HG03039 (cell line): ENCODE measurements around the gene CNGA4.

Source experiments
- ATAC-seq: cut with Tn5 transposase; IDR thresholded peaks from one replicate; pipeline ENCODE4 v1.9.1; 2021; ENCODE audit warnings: mild to moderate bottlenecking, moderate library complexity; ENCODE audit not compliant: unreplicated experiment

Gene CNGA4, protein sequence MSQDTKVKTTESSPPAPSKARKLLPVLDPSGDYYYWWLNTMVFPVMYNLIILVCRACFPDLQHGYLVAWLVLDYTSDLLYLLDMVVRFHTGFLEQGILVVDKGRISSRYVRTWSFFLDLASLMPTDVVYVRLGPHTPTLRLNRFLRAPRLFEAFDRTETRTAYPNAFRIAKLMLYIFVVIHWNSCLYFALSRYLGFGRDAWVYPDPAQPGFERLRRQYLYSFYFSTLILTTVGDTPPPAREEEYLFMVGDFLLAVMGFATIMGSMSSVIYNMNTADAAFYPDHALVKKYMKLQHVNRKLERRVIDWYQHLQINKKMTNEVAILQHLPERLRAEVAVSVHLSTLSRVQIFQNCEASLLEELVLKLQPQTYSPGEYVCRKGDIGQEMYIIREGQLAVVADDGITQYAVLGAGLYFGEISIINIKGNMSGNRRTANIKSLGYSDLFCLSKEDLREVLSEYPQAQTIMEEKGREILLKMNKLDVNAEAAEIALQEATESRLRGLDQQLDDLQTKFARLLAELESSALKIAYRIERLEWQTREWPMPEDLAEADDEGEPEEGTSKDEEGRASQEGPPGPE

DNA sequence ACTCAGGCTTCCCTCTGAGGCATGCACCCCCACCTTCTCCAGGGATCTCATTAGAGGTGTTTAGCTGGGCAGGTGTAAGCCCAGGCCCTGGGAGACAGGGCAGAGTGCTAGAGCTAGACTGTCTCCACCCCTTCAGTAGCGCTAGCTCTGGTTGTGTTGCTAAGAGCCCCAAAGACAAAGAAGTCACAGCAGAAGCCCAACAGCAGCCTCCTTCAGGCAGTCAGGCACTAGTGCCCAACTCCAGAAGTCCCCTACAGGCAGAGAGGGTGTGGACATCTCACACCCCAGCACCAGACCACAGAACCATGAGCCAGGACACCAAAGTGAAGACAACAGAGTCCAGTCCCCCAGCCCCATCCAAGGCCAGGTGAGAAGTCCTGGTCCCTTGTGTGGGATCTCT lies at the start of gene CNGA4:
TSS of gene CNGA4 (plus strand) at position 188 of the 400 bp plus-strand sequence. CDS start at position 306, 118 bp downstream.
- no peak for ATAC-seq

GRCh38 chr11:6191742-6192141 lies 47.1 kb upstream of the CNGA4 start:
- no peak for ATAC-seq

DNA sequence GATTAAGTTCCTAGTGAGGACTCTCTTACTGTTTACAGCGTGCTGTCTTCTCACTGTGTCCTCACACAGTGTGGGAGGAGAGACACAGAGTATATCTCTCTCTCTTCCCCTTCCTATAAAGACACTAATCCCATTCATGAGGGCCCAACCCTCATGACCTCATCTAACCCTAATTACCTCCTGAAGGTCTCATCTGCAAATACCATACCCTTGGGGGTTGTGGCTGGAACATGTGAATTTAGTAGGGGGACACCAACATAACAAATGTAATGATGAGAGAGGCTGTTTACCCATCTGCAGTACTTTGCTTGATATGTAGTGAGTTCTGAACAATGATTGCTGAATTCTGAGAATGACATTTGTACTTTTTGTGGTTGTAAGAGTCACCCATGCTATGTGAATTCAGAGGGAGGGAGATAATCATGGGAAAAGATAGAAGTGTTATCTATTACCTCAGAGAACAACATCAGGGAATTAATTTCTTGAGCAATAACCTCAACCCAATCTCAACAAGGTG lies 44.8 kb upstream of the CNGA4 start:
- ATAC-seq, result no peak

DNA sequence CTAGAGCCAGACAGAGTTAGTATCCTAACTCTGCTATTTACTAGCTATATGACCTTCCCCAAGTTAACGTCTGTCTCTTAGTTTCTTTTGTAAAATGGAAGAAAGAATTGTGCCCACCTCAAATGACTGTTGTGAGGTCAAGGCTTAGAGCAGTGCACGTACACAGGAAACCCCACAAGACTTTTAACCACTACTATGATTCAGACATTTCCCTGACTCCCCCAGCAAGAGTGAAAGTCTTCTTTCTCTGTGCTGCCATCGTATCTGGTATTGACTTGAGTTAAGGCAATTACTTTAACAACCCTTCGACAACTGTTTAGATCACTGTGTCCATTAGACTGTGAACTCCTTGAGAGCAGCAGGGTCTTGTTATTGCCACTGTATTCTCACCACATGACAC lies 42.5 kb upstream of the CNGA4 start:
- ATAC-seq, result no peak

GRCh38 chr11:6197466-6198200 lies 41.3 kb upstream of the CNGA4 start:
- ATAC-seq, result no peak

- no peak for ATAC-seq
Measured at GRCh38 chr11:6199174-6199810, 39.6 kb upstream of the CNGA4 start, which contains the start of gene OR52W1. OR52W1 (plus strand) TSS chr11:6199224; CDS start chr11:6199224, 0 bp downstream.

DNA sequence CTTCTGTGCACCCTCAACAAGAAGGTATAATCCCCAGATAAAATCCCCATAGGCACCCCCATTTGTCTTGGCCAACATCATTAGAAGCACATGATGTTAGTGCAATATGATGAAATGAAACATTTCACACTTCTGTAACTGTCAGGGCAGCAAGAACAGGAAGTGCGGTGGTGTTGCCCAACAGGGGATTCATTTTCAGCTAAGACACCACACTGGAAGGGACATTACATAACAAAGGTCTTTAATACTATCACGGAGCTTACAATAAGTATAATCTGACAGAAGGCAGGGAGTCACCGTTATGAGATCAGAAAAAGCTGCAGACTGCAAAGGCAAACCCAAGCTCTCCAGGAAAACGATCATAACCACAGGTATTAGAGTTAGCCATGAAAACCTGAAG lies 37.9 kb upstream of the CNGA4 start:
- no peak for ATAC-seq

- no peak for ATAC-seq
Measured at GRCh38 chr11:6201481-6201880, 37.4 kb upstream of the CNGA4 start.

GRCh38 chr11:6202041-6202440 lies 36.8 kb upstream of the CNGA4 start:
- ATAC-seq, result no peak

DNA sequence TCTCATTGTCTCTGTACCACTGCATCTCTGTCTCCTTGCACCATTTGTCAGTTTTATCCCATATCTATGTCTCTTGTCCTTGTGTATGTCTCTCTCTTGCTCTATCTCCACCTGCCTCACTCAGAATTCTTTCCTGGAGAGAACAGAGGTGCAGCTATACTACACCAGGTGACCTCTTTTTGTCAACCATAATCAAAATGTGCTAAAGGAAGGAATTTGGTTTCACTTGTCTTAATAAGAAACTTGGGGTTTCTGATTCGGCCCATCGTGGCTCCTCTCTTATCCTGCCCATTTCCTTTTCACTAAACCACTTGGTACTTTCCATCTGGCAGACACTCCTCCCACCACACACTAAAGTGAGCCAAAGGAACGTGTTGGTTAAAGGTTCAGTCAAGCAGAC lies 35.6 kb upstream of the CNGA4 start:
- peak; percentile 55 for ATAC-seq

DNA sequence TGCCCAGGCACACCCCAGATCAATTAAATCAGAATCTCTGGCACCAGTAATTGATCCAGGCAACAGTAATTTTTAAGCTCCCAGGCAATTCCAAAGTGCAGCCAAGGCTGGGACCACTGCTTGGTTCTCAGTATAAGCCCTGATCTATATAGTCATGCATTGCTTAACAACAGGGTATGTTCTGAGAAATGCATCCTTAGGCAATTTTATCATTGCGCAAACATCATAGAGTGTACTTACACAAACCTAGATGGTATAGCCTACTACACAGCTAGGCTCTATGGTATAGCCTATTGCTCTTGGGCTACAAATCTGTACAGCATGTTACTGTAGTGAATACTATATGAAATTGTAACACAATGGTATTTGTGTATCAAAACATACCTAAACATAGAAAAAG lies 34.2 kb upstream of the CNGA4 start:
- ATAC-seq, result no peak

- ATAC-seq, result no peak
Measured at GRCh38 chr11:6205366-6205765, 33.5 kb upstream of the CNGA4 start, which contains the start of gene C11orf42. C11orf42 (plus strand) TSS chr11:6205557; CDS start chr11:6205616, 59 bp downstream.

DNA sequence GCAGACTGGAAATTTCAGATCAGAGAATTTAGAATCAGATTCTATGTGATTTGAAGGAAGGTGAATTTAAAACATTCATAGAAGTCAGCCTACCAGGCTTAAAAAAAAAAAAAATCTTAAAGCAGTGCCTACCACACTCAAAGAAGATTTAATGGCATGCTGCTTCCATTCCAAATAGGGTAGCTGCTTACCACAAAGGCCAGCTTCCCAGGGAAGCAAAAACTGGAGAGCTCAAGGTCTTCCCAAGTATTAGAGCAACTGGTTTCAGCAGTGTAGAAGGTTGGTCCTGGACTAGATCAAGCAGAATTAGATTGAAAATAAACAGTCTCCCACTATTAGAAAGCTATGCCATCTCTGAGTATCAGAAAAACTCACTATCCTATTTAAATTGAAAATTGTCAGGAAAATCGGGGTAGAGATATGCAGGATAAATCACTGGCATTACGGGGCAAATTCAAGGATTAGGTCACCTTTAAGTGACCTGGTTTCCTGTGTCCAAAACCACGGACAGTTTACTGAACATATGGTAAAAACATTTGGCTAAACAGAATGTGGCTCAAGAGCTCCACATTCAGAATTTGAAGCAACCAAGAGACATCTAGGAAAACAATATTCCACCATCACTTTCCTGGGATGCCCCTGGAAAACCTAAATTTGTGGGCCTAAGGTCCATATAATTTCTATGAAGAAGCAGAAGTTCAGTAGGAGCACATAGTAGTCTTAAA lies 32.3 kb upstream of the CNGA4 start:
- no peak for ATAC-seq

DNA sequence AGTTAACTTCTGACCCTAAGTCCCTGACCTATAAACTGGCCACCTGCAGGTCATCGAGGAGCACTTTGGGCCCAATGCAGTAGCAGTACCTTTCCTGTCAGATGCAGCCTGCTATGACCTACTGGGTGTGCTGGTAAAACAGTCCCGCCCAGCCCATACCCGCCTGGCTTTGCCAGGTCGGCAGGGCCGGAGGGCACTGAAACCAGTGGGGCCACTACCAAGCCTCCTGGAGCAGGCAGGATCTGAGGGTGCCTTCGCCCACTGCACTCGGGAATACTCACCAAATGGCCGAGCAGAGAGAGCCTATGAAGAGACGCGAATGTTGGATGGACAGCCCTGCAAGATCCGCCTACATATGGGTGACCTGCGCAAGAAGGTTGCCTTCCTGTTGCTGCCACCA lies 29.1 kb upstream of the CNGA4 start:
- ATAC-seq, result no peak

DNA sequence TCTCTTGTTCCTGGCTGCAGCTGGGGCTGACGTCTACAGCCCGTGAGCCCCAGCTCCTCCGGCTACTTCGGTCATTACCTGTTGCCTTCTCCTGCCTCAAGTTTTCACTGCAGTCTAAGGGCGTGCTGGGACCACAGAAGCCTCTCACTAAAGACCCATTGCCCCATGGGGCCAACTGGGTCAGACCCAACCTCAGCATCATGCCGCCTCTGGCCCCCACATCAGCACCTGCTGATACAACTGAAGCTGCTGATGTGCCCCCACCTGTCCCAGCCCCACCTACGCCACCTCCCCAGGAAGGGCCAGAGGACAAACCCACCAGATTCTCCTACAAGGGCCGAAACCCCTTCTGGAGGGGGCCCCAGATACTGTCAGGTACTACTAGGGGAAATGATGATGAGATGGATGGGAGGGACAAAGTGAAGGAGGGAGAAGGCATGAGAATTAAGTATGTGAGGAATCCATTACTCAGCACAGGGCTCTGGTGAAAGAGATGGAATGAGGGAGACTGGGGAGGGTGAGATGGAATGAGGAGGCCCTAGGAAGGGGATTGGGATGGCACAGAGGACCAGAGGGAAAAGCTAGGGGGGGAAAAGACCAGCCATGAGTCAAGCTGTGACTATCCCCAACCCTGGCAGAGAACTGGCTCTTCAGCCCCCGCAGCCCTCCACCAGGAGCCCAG lies 28.5 kb upstream of the CNGA4 start:
- no peak for ATAC-seq

DNA sequence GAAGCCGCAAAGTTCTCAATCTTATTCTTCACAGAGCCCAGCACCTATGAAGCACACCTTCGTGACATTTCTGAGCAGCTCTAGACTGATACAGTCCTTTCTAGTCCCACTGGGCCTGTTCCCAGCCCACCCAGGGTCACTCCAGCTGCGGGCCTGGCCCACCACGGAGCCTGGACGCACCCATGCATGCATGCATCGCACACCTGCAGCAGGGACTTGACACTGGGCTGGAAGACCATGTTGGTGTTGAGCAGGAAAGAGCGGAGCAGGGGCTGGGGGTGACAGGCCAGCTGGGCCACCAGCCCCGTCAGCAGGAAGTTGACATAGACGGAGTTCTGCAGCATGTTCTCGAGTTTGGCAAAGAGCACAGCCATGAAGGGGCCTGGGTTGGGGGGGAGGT lies 24.4 kb upstream of the CNGA4 start:
- ATAC-seq, result no peak

GRCh38 chr11:6216501-6216900 lies 22.4 kb upstream of the CNGA4 start:
- no peak for ATAC-seq

DNA sequence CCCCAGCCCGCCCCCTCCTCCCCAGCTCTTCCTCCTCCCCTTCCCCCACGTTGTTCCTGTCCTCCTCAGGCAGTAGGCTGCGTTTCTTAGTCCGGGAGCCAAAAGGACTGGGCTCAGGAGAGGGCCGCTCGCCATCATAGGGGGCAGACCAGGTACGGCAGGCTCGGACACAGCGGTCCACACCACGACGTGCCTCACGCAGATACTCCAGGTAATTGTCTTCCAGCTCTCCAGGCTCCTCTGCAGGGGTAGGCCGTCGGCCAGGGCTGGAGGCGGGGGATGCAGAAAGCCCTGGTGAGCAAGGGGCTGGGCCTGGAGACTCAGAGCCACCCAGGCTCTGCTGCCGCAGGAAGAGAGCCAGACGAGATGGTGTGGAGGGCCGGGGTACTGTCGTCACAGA lies 21.2 kb upstream of the CNGA4 start:
- ATAC-seq, result no peak

DNA sequence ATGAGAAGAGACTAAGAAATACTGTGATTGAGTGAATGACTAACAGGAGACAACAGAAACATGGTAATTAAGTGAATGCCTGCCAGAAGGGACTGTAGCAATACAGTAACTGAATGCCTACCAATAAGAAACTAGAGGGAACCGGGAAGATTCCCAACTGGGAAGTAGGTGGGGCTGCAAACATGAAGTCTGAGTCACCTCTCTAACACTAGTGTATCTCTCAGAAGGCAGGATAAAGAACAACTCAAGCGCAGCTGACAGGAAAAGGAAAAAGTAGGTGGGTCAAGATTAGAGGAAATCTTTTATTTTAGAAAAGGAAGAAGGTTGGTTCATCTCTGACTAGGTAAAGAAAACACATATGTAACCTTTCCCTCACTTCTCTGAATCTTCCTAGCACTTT lies 19.5 kb upstream of the CNGA4 start:
- ATAC-seq, result no peak

DNA sequence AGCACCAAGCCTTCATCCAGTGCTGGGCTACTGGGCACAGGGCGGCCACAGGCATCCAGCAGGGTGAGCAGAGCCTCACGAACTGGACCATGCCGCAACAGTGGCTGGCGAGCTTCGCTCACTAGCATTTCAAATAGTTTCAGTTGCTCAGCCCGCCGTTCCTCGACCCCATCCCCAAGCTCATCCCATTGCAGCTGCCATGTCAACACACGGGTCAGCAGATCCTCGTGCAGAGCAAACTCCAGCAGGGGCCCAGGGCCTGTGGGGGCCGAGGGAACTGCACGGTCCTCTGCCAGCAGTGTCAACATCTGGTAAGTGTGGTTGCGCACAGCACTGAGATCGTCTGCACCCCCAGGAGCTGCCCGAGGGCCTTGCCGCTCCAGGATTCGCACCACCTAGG lies 15.0 kb upstream of the CNGA4 start:
- ATAC-seq, result no peak
